ENCODE data around the gene DNAJB9.

DNA sequence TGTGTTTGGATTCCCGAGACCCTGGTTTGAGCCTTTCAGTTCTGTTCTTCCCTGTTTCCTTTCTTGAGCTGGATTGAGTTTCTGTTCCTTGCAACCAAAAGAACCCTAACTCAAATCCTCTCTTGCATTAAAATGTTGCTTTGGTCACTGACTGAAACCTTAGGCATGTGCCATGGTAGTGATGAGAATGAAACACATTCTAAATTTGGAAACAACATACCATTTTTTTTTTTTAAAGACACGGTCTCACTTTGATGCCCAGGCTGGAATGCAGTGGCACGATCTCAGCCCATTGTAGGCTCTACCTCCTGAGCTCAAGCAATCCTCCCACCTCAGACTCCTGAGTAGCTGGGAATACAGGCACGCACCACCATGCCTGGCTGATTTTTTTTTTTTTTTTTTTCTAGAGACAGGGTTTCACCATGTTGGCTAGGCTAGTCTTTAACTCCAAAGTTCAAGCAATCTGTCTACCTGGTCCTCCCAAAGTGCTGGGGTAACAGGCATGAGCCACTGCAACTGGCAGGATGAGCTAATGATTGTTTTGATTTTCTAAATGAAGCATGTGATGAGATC lies 8.5 kb upstream of the DNAJB9 start:
- TF ChIP-seq SP1 (IDR thresholded peaks at IDR 0.05) = no peak
- TF ChIP-seq FOXA1 (IDR thresholded peaks at IDR 0.05) = no peak
- no peak for TF ChIP-seq SUZ12 (IDR thresholded peaks at IDR 0.05)
- no peak for TF ChIP-seq CTBP1 (IDR thresholded peaks at IDR 0.05; ENCODE audit: borderline replicate concordance)
- no peak for TF ChIP-seq BHLHE40 (IDR thresholded peaks at IDR 0.05; ENCODE audit: borderline replicate concordance)
- no peak for TF ChIP-seq ARNT (IDR thresholded peaks at IDR 0.05)
- TF ChIP-seq TARDBP (IDR thresholded peaks at IDR 0.05) = no peak
